ENCODE results near the gene WDFY2. TPM values are rescaled to one million over a fixed set of nuclear protein-coding genes. Genes with fewer than 3 reads are reported as not detected.

Gene WDFY2
- total and polyA plus RNA-seq, 10 of the 15 experiments (the other 5 are each of a cell fraction or from before 2014, with no cell fraction given) = 2.1 to 13.0 (median 8.1) TPM

DNA sequence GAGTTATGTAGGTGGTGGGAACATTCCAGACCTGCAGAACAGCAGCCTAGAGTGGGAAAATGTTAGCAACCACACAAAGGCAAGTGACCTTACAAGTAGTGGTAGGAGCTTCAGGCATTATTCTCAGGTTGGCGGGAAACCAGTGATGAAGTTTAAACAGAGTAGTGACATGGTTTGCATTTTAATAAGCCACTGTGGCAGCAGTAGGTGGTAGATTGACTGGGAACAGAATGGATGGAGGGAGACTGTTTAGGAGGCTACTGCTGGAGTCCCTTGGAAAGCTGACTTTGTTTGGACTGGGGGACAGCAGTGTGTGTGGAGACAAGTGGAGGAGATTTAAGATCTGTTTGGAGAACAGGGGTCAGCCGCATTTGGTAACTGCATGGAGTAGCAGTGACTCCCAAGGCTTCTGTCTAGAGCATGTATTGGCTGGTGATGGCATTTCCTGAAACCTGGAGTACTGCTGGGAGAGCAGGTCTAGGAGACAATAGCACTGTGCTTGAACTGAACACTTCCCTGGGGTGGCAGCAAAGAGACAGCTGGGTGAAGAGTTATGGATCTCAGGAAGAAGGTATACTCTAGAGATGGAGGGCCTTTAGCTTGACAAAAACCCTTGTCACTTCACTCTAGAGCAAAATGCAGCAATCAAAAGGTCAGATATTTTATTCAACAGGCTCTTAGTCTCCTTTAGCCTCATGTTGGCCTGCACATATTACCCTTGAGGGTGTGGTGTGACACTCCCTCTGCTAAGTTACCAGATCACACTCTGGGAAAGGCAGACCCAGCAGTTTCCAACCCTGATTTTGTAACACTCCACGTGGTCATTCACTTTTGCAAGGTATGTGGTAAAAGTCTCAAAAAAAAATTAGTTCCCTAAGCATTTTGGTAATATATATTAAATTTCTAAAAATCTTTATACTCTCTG is 149.4 kb downstream of the WDFY2 start (continued):
- TF ChIP-seq, protein P1, sequence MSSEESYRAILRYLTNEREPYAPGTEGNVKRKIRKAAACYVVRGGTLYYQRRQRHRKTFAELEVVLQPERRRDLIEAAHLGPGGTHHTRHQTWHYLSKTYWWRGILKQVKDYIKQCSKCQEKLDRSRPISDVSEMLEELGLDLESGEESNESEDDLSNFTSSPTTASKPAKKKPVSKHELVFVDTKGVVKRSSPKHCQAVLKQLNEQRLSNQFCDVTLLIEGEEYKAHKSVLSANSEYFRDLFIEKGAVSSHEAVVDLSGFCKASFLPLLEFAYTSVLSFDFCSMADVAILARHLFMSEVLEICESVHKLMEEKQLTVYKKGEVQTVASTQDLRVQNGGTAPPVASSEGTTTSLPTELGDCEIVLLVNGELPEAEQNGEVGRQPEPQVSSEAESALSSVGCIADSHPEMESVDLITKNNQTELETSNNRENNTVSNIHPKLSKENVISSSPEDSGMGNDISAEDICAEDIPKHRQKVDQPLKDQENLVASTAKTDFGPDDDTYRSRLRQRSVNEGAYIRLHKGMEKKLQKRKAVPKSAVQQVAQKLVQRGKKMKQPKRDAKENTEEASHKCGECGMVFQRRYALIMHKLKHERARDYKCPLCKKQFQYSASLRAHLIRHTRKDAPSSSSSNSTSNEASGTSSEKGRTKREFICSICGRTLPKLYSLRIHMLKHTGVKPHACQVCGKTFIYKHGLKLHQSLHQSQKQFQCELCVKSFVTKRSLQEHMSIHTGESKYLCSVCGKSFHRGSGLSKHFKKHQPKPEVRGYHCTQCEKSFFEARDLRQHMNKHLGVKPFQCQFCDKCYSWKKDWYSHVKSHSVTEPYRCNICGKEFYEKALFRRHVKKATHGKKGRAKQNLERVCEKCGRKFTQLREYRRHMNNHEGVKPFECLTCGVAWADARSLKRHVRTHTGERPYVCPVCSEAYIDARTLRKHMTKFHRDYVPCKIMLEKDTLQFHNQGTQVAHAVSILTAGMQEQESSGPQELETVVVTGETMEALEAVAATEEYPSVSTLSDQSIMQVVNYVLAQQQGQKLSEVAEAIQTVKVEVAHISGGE (CRISPR knock-in tag; IDR thresholded peaks at IDR 0.05) = no peak
- TF ChIP-seq YY1 (IDR thresholded peaks at IDR 0.05; ENCODE audit: low read depth, low read length) = no peak
- no peak for TF ChIP-seq TCF3 (IDR thresholded peaks at IDR 0.05; ENCODE audit: borderline replicate concordance, insufficient read depth, low read depth, low read length)
- TF ChIP-seq RFX5 (IDR thresholded peaks at IDR 0.05; ENCODE audit: low read depth, low read length) = no peak
- no peak for TF ChIP-seq IRF3 (IDR thresholded peaks at IDR 0.05)
- no peak for TF ChIP-seq ELK1 (IDR thresholded peaks at IDR 0.05; ENCODE audit: low read depth, low read length)
- no peak for TF ChIP-seq CHD1 (IDR thresholded peaks at IDR 0.05; ENCODE audit: low read depth, low read length)

All from GM12878 (cell line).